ENCODE data around the gene PRR5. TPM values are rescaled to one million over a fixed set of nuclear protein-coding genes. Genes with fewer than 3 reads are reported as not detected.

Gene PRR5
- polyA plus RNA-seq, 1 of the 3 experiments (the other 2 are of a cell fraction): 1.3 TPM

- TF ChIP-seq ZBTB33 (IDR thresholded peaks at IDR 0.05; ENCODE audit: borderline replicate concordance, low read depth): no peak
- TF ChIP-seq FOXJ3 (CRISPR knock-in tag; IDR thresholded peaks at IDR 0.05): no peak
- TF ChIP-seq JUND (IDR thresholded peaks at IDR 0.05): no peak
- TF ChIP-seq FOXM1 (IDR thresholded peaks at IDR 0.05; ENCODE audit: low read depth): no peak
- TF ChIP-seq EP300 (IDR thresholded peaks at IDR 0.05; ENCODE audit: borderline replicate concordance in 1 of 2, low read depth in 1 of 2, low read length in 1 of 2): no peak
Observed at GRCh38 chr22:44710474-44711240, 8.7 kb downstream of the PRR5 start (continued).

GRCh38 chr22:44711241-44711560 is 9.2 kb downstream of the PRR5 start:
- H3K9me3 ChIP-seq: no peaks in the 10 kb centered on the region
- ChIA-PET POLR2A (no interaction called here), CTCF (interaction anchor here (41.0 kb wide), 1 partner anchor 21 kb away, joined by 642 read pairs; no protein-coding TSS in a partner anchor)
- H3K27ac ChIP-seq (ENCODE audit: low read depth in 2 of 2, low read length in 1 of 2): no peak overlapping the region
- no peaks in the 10 kb centered on the region for H3K79me2 ChIP-seq (ENCODE audit: insufficient read depth)
- no peak for DNase-seq
- no peak overlapping the region for H3K4me2 ChIP-seq
- TF ChIP-seq REST (IDR thresholded peaks at IDR 0.05; ENCODE audit: low read depth, low read length): no peak
- H2AFZ ChIP-seq (ENCODE audit: low read depth): no peak overlapping the region
- 80% methylated on average over 1 of the region's 4 CpGs for WGBS (ENCODE audit: low lambda C conversion rate)
- no peaks in the 10 kb centered on the region for H3K36me3 ChIP-seq (replicated peaks in 1 of 2; ENCODE audit: control insufficient read depth in 1 of 2, insufficient read depth in 2 of 2, low read length in 1 of 2)
- no peaks in the 10 kb centered on the region for H3F3A ChIP-seq (replicated peaks; ENCODE audit: insufficient read depth)
- no peaks in the 10 kb centered on the region for H3K27me3 ChIP-seq (ENCODE audit: insufficient read depth)
- no peak overlapping the region for H3K9ac ChIP-seq
- no peak overlapping the region for H3K4me3 ChIP-seq (ENCODE audit: low read depth in 2 of 2, low read length in 1 of 2)
- no peaks in the 10 kb centered on the region for H3K9me2 ChIP-seq
- H4K20me1 ChIP-seq (ENCODE audit: insufficient read depth): no peaks in the 10 kb centered on the region
- H3K4me1 ChIP-seq (ENCODE audit: control insufficient read depth in 1 of 2, insufficient read depth in 2 of 2, low read depth in 1 of 2, low read length in 1 of 2): peaks cover 0 to 3% of the 10 kb centered on the region in 2 experiments; a peak in 1 of 4 replicates
